HFFc6 (cell line): ENCODE data around the gene CACHD1. TPM values are rescaled to one million over a fixed set of nuclear protein-coding genes. Genes with fewer than 3 reads are reported as not detected.

Source experiments
- DNase-seq: peaks from one replicate; pipeline ENCODE4 v3.0.0-alpha.2; 2018
- H3K27ac Mint-ChIP-seq: 2 replicates; pipeline ENCODE4 v1.8.0; 2020; ENCODE audit warnings: mild to moderate bottlenecking, mixed read lengths
- H3K27me3 Mint-ChIP-seq: 2 replicates; pipeline ENCODE4 v1.8.0; 2021; ENCODE audit warnings: mild to moderate bottlenecking, moderate library complexity, mixed read lengths; ENCODE audit not compliant: insufficient read depth
- H3K36me3 Mint-ChIP-seq: 2 replicates; pipeline ENCODE4 v1.8.0; 2021; ENCODE audit warnings: low read depth, mixed read lengths
- H3K4me1 Mint-ChIP-seq: 2 replicates; pipeline ENCODE4 v1.8.0; 2020; ENCODE audit warnings: low read depth, mixed read lengths
- H3K4me3 Mint-ChIP-seq: 2 replicates; pipeline ENCODE4 v1.8.0; 2020; ENCODE audit warnings: mild to moderate bottlenecking, moderate library complexity, mixed read lengths
- H3K9me3 Mint-ChIP-seq: 2 replicates; pipeline ENCODE4 v1.8.0; 2020; ENCODE audit warnings: mild to moderate bottlenecking, mixed read lengths
- CTCF ChIP-seq: fragments of 200-600 bp; sonication (generic); IDR thresholded peaks from 2 replicates; pipeline ENCODE4 v1.5.0; 2021; ENCODE audit warnings: antibody characterized with exemption, mild to moderate bottlenecking
- total RNA-seq, 6 experiments: library from RNA; stranded (reverse); fragmentation: NEBNext Ultra II Directional; extraction: Animal tissue kit (Norgen Biotek cat#: 25700); gene quantifications; 2 replicates in 1 of 6; 3 replicates in 5 of 6; pipeline ENCODE4 v1.2.3, GENCODE V29; 2021

The CACHD1 gene
- total RNA-seq, 6 experiments from 2014 or later: 3.9 to 5.5 (median 5.1) TPM

- no peak overlapping the region for H3K4me3 Mint-ChIP-seq
- no peak for DNase-seq
Observed at GRCh38 chr1:64578270-64578973, 108.5 kb downstream of the CACHD1 start.

DNA sequence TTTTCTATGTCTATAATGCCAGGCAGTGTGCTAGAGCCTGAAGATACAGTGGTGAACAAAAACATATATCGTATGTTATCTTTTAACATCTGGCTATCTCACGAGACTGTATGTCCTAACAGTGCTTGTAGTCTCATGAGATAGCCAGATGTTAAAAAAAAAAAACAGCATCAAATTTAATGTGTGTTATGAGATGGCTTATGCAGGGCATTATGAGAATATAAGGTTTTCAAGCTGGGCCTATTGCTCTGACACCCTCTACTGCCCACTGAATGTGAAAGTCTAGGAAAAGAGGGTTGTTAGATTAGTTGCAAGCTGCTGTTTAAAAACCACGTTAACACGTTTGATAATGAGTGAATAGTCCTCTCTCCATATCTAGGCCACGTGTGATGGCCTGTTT, 109.8 kb downstream of the CACHD1 start:
- Mint-ChIP-seq H3K9me3 (no peaks in the 10 kb centered on the region), H3K27ac (no peak overlapping the region), H3K27me3 (0 out of 2 replicates have a peak, but pooled peaks cover 1% of the 10 kb centered on the region), H3K4me1 (peaks cover 1% of the 10 kb centered on the region; the same call in 1 of the 2 replicates), H3K4me3 (no peak overlapping the region), H3K36me3 (no peaks in the 10 kb centered on the region)
- no peak for TF ChIP-seq CTCF
- DNase-seq: no peak

More at GRCh38 chr1:64578270-64578973, 108.5 kb downstream of the CACHD1 start:
- peaks cover 15% of the 10 kb centered on the region for H3K4me1 Mint-ChIP-seq
- H3K27me3 Mint-ChIP-seq: 0 out of 2 replicates have a peak, but pooled peaks cover 1% of the 10 kb centered on the region
- no peak for TF ChIP-seq CTCF
- H3K27ac Mint-ChIP-seq: no peak overlapping the region
- H3K9me3 Mint-ChIP-seq: no peaks in the 10 kb centered on the region
- no peaks in the 10 kb centered on the region for H3K36me3 Mint-ChIP-seq

GRCh38 chr1:64581135-64581842, 111.4 kb downstream of the CACHD1 start:
- Mint-ChIP-seq H3K9me3 (no peaks in the 10 kb centered on the region), H3K27ac (no peak overlapping the region), H3K4me3 (no peak overlapping the region), H3K4me1 (no peaks in the 10 kb centered on the region), H3K36me3 (no peaks in the 10 kb centered on the region), H3K27me3 (0 out of 2 replicates have a peak, but pooled peaks cover 1% of the 10 kb centered on the region)
- TF ChIP-seq CTCF: no peak
- no peak for DNase-seq

DNA sequence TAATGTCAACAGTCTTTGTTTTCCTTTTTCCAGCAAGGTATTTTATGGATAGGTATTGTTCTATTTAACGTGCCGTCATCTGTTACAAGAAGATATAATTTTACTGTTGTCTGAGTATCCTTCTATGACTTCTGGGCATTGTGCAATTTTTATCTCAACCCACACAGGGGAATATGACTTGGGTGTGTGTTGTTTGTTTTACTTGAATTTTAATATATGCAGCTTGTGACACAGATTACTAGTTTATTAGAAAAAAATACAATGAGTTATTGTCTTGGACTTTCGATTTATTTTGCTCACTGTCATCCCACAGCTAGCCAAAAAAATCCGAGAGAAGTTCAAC, 111.9 kb downstream of the CACHD1 start:
- TF ChIP-seq CTCF: no peak
- Mint-ChIP-seq H3K4me3 (no peak overlapping the region), H3K4me1 (no peaks in the 10 kb centered on the region), H3K27ac (no peak overlapping the region), H3K9me3 (no peaks in the 10 kb centered on the region), H3K27me3 (0 out of 2 replicates have a peak, but pooled peaks cover 1% of the 10 kb centered on the region), H3K36me3 (no peaks in the 10 kb centered on the region)
- DNase-seq: no peak

- H3K4me3 Mint-ChIP-seq: no peak overlapping the region
- H3K27me3 Mint-ChIP-seq: 0 out of 2 replicates have a peak, but pooled peaks cover 1% of the 10 kb centered on the region
- H3K36me3 Mint-ChIP-seq: no peaks in the 10 kb centered on the region
- H3K4me1 Mint-ChIP-seq: no peaks in the 10 kb centered on the region
- no peaks in the 10 kb centered on the region for H3K9me3 Mint-ChIP-seq
- TF ChIP-seq CTCF: peak; percentile 65
- no peak for DNase-seq
- H3K27ac Mint-ChIP-seq: no peak overlapping the region
Observed at GRCh38 chr1:64584479-64584878, 114.5 kb downstream of the CACHD1 start.
